Body of pancreas (tissue), 4 donors: ENCODE measurements around the gene FHOD1. TPM values are rescaled to one million over a fixed set of nuclear protein-coding genes. Genes with fewer than 3 reads are reported as not detected.

ENCODE experiments used
- ATAC-seq: fragments of 150-250 bp; one replicate; pipeline ENCODE4 v1.9.1; 2016
- DNase-seq, 4 donors: peaks; one replicate each; pipeline ENCODE4 v3.0.0-alpha.2; 2019
- H3K27ac ChIP-seq, 4 donors: fragments of 200-600 bp; sonication (generic); 1 replicate in 3 of 4; 2 replicates in 1 of 4; pipeline versions ENCODE4 v1.5.1 to v1.6.1; 2016 to 2019; ENCODE audit warnings: mild to moderate bottlenecking in 1 of 4, mixed read lengths in 1 of 4, moderate library complexity in 1 of 4
- H3K27me3 ChIP-seq, 2 donors: fragments of 200-600 bp; sonication (generic); one replicate each; pipeline ENCODE4 v1.6.0; 2016; ENCODE audit warnings: mild to moderate bottlenecking in 1 of 2
- H3K36me3 ChIP-seq, 2 donors: fragments of 200-600 bp; sonication (generic); replicated peaks in 1 of 2; 2 replicates each; pipeline ENCODE4 v1.5.1; 2016; ENCODE audit warnings: low read depth in 2 of 2; ENCODE audit not compliant: insufficient read depth in 1 of 2
- H3K4me1 ChIP-seq: fragments of 200-600 bp; sonication (generic); one replicate; pipeline ENCODE4 v1.6.0; 2016
- H3K4me3 ChIP-seq, 2 donors: fragments of 200-600 bp; sonication (generic); 1 replicate in 1 of 2; 2 replicates in 1 of 2; pipeline ENCODE4 v1.5.1; 2016 to 2019
- H3K9me3 ChIP-seq, 3 donors: fragments of 200-600 bp; sonication (generic); 1 replicate in 2 of 3; 2 replicates in 1 of 3; pipeline ENCODE4 v1.5.1; 2016
- POLR2A ChIP-seq, 3 donors: fragments of 450-650 bp; IDR thresholded peaks; one replicate each; pipeline ENCODE4 v1.6.1; 2016; ENCODE audit warnings: antibody characterized with exemption in 3 of 3, mild to moderate bottlenecking in 2 of 3
- WGBS, 2 donors: methylation state at CpG; one replicate each; pipeline ENCODE4 v1.1.5; 2017; 5-methylcytosine and 5-hydroxymethylcytosine counted together
- intact Hi-C: fragments of 100-400 bp; cut with DNase I; formaldehyde crosslinking; loops from one replicate; pipeline ENCODE4 v1.15.1; 2023
- total RNA-seq, 2 donors: library from RNA; depleted of rRNA; stranded (reverse); fragments of >200 nt; gene quantifications; one replicate each; pipeline ENCODE4 v1.1.0, GENCODE V29; 2016
- TF ChIP-seq, protein P1 (sequence below), 7 experiments: fragments of 450-650 bp in 4 of 7; fragments of 200-600 bp in 3 of 7; sonication (generic) in 3 of 7; IDR thresholded peaks; one replicate each; pipeline ENCODE4 v1.5.1; 2016 to 2019; ENCODE audit warnings: antibody characterized with exemption in 7 of 7

The FHOD1 gene
- total RNA-seq, 2 donors from 2014 or later, result 12.2 to 26.4 TPM

DNA sequence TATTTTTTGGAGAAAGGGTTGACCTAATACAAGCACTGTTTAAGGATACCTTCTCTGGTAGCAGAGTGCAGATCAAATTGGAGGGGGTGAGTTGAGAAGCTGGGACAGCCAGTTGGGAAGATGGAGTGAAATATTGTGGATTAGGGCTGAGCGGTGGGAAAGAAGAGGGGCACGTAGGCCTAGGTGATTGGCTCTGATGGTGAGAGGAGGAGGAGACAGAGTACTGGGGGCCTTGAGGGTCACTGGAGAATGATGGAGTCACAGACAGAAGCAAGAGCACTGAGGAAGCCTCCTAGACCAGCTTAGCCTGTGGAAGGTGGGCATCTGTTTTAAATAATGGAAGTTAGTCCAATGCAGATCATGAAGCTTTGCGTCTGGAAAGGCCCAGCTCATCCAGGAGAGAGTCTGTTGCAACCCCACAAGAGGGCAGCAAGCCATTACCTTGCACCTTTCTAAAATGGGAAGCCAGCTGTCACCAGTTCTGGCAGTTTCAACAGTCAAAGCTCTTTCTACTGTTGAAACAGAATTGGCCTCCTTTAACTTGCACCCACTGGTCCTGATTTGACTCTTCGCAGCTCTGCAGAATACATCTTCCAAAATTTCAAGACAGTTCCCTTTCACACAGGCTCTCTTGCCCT is 13.3 kb upstream of the FHOD1 start:
- 64 to 77% methylated on average over 4 of the region's 4 CpGs for WGBS, 2 donors
- intact Hi-C loops, result no loop called here

DNA sequence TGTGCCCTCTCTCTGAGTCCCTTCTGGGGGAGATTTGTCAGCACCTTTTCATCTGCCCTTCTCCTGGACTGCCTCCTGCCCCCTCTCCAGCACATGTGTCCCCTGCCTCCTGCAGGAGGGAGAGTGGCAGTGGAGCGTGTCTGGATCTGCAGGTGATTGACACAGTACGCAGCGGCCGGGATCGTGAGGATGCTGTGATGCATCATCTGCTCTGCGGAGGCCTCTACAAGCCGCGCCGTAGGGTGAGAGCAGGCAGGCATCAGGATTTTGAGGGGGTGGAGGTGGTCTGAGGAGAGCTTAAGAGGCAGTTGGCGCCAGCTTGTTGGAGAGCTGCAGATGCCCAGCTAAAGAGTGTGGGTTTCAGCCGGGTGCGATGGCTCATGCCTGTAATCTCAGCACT is 12.4 kb upstream of the FHOD1 start:
- Histone ChIP-seq H3K36me3 (no peaks in the 10 kb centered on the region), H3K27ac (no peak overlapping the region), H3K4me3 (no peak overlapping the region), H3K9me3 (no peaks in the 10 kb centered on the region), H3K4me1 (no peaks in the 10 kb centered on the region), H3K27me3 (no peaks in the 10 kb centered on the region)
- TF ChIP-seq, protein P1, sequence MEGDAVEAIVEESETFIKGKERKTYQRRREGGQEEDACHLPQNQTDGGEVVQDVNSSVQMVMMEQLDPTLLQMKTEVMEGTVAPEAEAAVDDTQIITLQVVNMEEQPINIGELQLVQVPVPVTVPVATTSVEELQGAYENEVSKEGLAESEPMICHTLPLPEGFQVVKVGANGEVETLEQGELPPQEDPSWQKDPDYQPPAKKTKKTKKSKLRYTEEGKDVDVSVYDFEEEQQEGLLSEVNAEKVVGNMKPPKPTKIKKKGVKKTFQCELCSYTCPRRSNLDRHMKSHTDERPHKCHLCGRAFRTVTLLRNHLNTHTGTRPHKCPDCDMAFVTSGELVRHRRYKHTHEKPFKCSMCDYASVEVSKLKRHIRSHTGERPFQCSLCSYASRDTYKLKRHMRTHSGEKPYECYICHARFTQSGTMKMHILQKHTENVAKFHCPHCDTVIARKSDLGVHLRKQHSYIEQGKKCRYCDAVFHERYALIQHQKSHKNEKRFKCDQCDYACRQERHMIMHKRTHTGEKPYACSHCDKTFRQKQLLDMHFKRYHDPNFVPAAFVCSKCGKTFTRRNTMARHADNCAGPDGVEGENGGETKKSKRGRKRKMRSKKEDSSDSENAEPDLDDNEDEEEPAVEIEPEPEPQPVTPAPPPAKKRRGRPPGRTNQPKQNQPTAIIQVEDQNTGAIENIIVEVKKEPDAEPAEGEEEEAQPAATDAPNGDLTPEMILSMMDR (IDR thresholded peaks at IDR 0.05), result no peak
- TF ChIP-seq POLR2A (IDR thresholded peaks at IDR 0.05), result no peak
- intact Hi-C loops, result no loop called here
- DNase-seq (no peak), ATAC-seq (no peak)
- 87 to 92% methylated on average over 12 of the region's 12 CpGs for WGBS, 2 donors

More for the DNA sequence above, 13.3 kb upstream of the FHOD1 start:
- peak; percentile 62 for ATAC-seq
- Histone ChIP-seq H3K36me3 (no peaks in the 10 kb centered on the region), H3K27ac (no peak overlapping the region), H3K27me3 (no peaks in the 10 kb centered on the region), H3K9me3 (no peaks in the 10 kb centered on the region), H3K4me1 (no peaks in the 10 kb centered on the region), H3K4me3 (no peak overlapping the region)
- peak in 3 of 4 donors; percentile 54 to 61 (median 58) for DNase-seq
- TF ChIP-seq, protein P1 (IDR thresholded peaks at IDR 0.05), result peak in 6 of 7 experiments; percentile 8 to 58 (median 48)
- TF ChIP-seq POLR2A (IDR thresholded peaks at IDR 0.05), result no peak

DNA sequence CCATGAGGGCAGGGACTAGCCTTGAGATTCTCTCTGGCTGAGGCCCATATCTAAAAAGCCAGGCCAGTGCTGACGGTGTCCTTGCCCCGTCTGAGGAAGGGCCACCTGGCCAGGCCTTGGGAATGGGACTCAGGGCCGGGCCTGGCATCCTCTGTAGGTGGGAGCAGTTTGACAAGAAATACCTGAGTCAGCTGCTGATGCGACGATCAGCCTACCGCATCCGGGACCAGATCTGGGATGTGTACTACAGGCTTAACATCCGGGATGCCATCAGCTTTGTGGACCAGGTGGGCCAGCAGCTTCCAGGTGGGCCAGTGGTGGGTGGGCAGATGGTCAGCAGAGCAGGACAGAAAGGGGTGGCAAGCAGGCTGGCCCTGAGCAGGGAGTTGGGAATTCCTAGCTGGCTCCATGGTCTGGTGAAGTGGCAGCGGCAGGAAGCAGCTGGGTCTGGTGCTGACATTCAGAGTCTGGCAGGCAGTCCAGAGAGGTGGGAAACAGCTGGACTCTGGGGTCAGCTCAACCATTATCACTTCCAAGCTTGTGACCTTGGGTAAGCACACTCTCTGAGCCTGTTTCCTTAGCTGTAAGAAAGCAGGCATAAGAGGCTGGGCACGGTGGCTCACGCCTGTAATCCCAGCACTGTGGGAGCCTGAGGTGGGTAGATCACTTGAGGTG is 11.0 kb upstream of the FHOD1 start:
- 25 to 69% methylated on average over 3 to 11 of the region's 11 CpGs for WGBS, 2 donors
- TF ChIP-seq, protein P1 (IDR thresholded peaks at IDR 0.05), result no peak
- H3K4me3 ChIP-seq, result no peak overlapping the region
- no peak overlapping the region for H3K27ac ChIP-seq
- no peaks in the 10 kb centered on the region for H3K27me3 ChIP-seq
- H3K9me3 ChIP-seq, result no peaks in the 10 kb centered on the region
- intact Hi-C loops, result no loop called here
- H3K36me3 ChIP-seq, result no peaks in the 10 kb centered on the region
- no peaks in the 10 kb centered on the region for H3K4me1 ChIP-seq
- no peak for DNase-seq
- ATAC-seq, result no peak

DNA sequence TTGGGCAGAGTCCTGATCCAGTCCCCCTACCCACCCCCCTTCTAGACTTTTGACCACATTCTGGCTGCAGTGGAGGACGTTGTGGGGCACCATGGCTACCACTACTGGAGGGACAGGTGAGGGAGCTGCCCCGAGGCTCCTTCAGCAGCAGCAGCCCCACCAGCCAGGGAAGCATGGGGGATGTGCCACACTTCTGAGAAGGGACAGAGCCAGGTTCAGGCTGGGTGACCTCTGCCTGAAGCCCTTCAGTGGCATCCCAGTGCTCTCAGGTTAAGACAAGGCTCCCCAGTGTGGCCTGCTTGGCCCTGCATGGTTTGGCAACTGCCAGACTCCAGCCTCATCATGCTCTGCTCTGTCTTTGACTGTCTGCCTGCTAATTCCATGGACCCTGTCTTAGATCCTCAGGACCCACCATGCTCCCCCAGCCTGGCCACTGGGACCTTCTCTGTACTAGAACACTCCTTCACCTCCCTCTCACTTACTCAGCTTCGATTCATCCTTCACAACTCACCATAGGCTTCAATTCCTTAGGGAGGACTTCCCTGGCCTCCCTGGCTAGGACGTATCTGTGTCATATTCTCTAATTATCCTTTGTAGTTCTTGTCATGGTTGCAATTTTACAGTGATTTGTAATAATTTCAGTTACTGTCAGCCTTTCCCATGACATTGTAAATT is 10.3 kb upstream of the FHOD1 start:
- Histone ChIP-seq H3K36me3 (no peaks in the 10 kb centered on the region), H3K4me1 (no peaks in the 10 kb centered on the region), H3K27me3 (no peaks in the 10 kb centered on the region), H3K27ac (no peak overlapping the region), H3K4me3 (no peak overlapping the region), H3K9me3 (no peaks in the 10 kb centered on the region)
- intact Hi-C loops, result no loop called here
- TF ChIP-seq, protein P1 (IDR thresholded peaks at IDR 0.05), result no peak
- ATAC-seq, result no peak
- no peak for DNase-seq
- 74% methylated on average over 2 to 4 of the region's 4 CpGs for WGBS, 2 donors
